GM23338 (cell line): ENCODE results near the gene SYK. TPM values are rescaled to one million over a fixed set of nuclear protein-coding genes. Genes with fewer than 3 reads are reported as not detected.

Experiments used
- ATAC-seq: fragments of 200-7000 bp; cut with Tn5 transposase; 3 replicates; pipeline ENCODE4 v1.9.1; 2020
- DNase-seq: peaks from one replicate; pipeline ENCODE4 v3.0.0-alpha.2; 2015; ENCODE audit warnings: low spot score
- H2AFZ ChIP-seq: fragments of 200-600 bp; sonication (generic); 2 replicates; pipeline ENCODE4 v1.8.0; 2016; ENCODE audit warnings: antibody characterized with exemption, mild to moderate bottlenecking, moderate library complexity
- H3F3A ChIP-seq: fragments of 200-600 bp; sonication (generic); replicated peaks from 2 replicates; pipeline ENCODE4 v1.8.0; 2017; ENCODE audit warnings: antibody characterized with exemption, mixed run types, low read depth
- H3K27ac ChIP-seq: fragments of 200-600 bp; sonication (generic); 2 replicates; pipeline ENCODE4 v1.6.1; 2016; ENCODE audit warnings: low read depth
- H3K27me3 ChIP-seq: fragments of 200-600 bp; sonication (generic); 2 replicates; pipeline ENCODE4 v1.8.0; 2016; ENCODE audit warnings: mild to moderate bottlenecking, mixed run types, moderate library complexity; ENCODE audit not compliant: insufficient read depth
- H3K36me3 ChIP-seq: fragments of 200-600 bp; sonication (generic); 2 replicates; pipeline ENCODE4 v1.8.0; 2016; ENCODE audit warnings: mild to moderate bottlenecking; ENCODE audit not compliant: insufficient read depth
- H3K4me1 ChIP-seq: fragments of 200-600 bp; sonication (generic); 2 replicates; pipeline ENCODE4 v1.8.0; 2016; ENCODE audit warnings: mild to moderate bottlenecking, moderate library complexity; ENCODE audit not compliant: insufficient read depth
- H3K4me2 ChIP-seq: fragments of 200-600 bp; sonication (generic); 2 replicates; pipeline ENCODE4 v1.7.1; 2017; ENCODE audit warnings: mixed run types
- H3K4me3 ChIP-seq: fragments of 200-600 bp; sonication (generic); 2 replicates; pipeline ENCODE4 v1.6.1; 2016; ENCODE audit warnings: mixed run types
- H3K79me2 ChIP-seq: fragments of 200-600 bp; sonication (generic); replicated peaks from 2 replicates; pipeline ENCODE4 v1.8.0; 2017; ENCODE audit warnings: mild to moderate bottlenecking; ENCODE audit not compliant: insufficient read depth
- H3K9me2 ChIP-seq: fragments of 200-600 bp; sonication (generic); 2 replicates; pipeline ENCODE4 v1.8.0; 2017; ENCODE audit not compliant: insufficient read depth
- H4K20me1 ChIP-seq: fragments of 200-600 bp; sonication (generic); replicated peaks from 2 replicates; pipeline ENCODE4 v1.8.0; 2017; ENCODE audit warnings: mild to moderate bottlenecking; ENCODE audit not compliant: insufficient read depth
- H3K27ac Mint-ChIP-seq: 2 replicates; pipeline ENCODE4 v1.8.0; 2020; ENCODE audit warnings: inconsistent platforms, mild to moderate bottlenecking, moderate library complexity, mixed read lengths
- H3K27me3 Mint-ChIP-seq: 3 replicates; pipeline ENCODE4 v1.8.0; 2022; ENCODE audit warnings: low read depth, mild to moderate bottlenecking, moderate library complexity, mixed read lengths, inconsistent platforms; ENCODE audit not compliant: insufficient read depth, poor library complexity
- H3K36me3 Mint-ChIP-seq: 3 replicates; pipeline ENCODE4 v1.8.0; 2021; ENCODE audit warnings: low read depth, mild to moderate bottlenecking, inconsistent platforms, moderate library complexity, mixed read lengths
- H3K4me1 Mint-ChIP-seq: 3 replicates; pipeline ENCODE4 v1.8.0; 2020; ENCODE audit warnings: mild to moderate bottlenecking, inconsistent platforms, mixed read lengths
- H3K4me3 Mint-ChIP-seq: 3 replicates; pipeline ENCODE4 v1.8.0; 2021; ENCODE audit warnings: moderate library complexity, mild to moderate bottlenecking, inconsistent platforms, mixed read lengths
- H3K9me3 Mint-ChIP-seq: 3 replicates; pipeline ENCODE4 v1.8.0; 2020; ENCODE audit warnings: moderate library complexity, mild to moderate bottlenecking, inconsistent platforms, mixed read lengths
- CREB1 ChIP-seq: fragments of 250-450 bp; sonication (Bioruptor Pico); IDR thresholded peaks from 2 replicates; pipeline ENCODE4 v1.5.0; 2020; ENCODE audit warnings: low read depth, mild to moderate bottlenecking, moderate library complexity
- EZH2 ChIP-seq: fragments of 200-600 bp; sonication (generic); IDR thresholded peaks from one replicate; pipeline ENCODE4 v1.8.0; 2017; ENCODE audit warnings: antibody characterized with exemption, mild to moderate bottlenecking, low read depth; ENCODE audit not compliant: unreplicated experiment
- EZH2phosphoT487 ChIP-seq: fragments of 200-600 bp; sonication (generic); IDR thresholded peaks from one replicate; pipeline ENCODE4 v1.8.1; 2018; ENCODE audit warnings: antibody characterized with exemption; ENCODE audit not compliant: unreplicated experiment
- JUNB ChIP-seq: IDR thresholded peaks from one replicate; pipeline ENCODE4 v1.6.1; 2016; ENCODE audit warnings: antibody characterized with exemption; ENCODE audit not compliant: unreplicated experiment
- NANOG ChIP-seq: IDR thresholded peaks from 2 replicates; pipeline ENCODE4 v1.6.1; 2016; ENCODE audit warnings: antibody characterized with exemption, borderline replicate concordance
- POLR2AphosphoS5 ChIP-seq: IDR thresholded peaks from 2 replicates; pipeline ENCODE4 v1.6.1; 2016; ENCODE audit warnings: antibody characterized with exemption, low read depth
- STAT1 ChIP-seq: IDR thresholded peaks from one replicate; pipeline ENCODE4 v1.6.1; 2016; ENCODE audit warnings: antibody characterized with exemption; ENCODE audit not compliant: unreplicated experiment
- ZNF114 ChIP-seq: fragments of 250-450 bp; sonication (Bioruptor Pico); IDR thresholded peaks from 2 replicates; pipeline ENCODE4 v1.5.0; 2020; ENCODE audit warnings: mild to moderate bottlenecking, moderate library complexity
- ZNF331 ChIP-seq: fragments of 250-450 bp; sonication (Bioruptor Pico); IDR thresholded peaks from 2 replicates; pipeline ENCODE4 v1.5.0; 2020; ENCODE audit warnings: low read depth, mild to moderate bottlenecking, moderate library complexity
- polyA plus RNA-seq: library from polyadenylated mRNA; unstranded; fragments of >200 nt; fragmentation: Nextera tagmentation; extraction: Ambion mirVana; gene quantifications from 2 replicates; pipeline ENCODE4 v1.2.1, GENCODE V29; 2016
- total RNA-seq: library from RNA; depleted of rRNA; stranded (reverse); fragments of >200 nt; shearing (Covaris generic); gene quantifications from 2 replicates; pipeline ENCODE4 v1.2.3, GENCODE V29; 2014
- TF ChIP-seq, protein P1 (sequence below), 2 experiments: fragments of 200-600 bp in 1 of 2; sonication (generic) in 1 of 2; conservative IDR thresholded peaks; 2 replicates each; pipeline versions ENCODE4 v1.5.1 to v1.6.1; 2016 to 2017; ENCODE audit warnings: antibody characterized with exemption in 2 of 2, low read depth in 2 of 2, mild to moderate bottlenecking in 2 of 2, moderate library complexity in 1 of 2
- TF ChIP-seq, protein P2 (sequence below): fragments of 250-450 bp; sonication (Bioruptor Pico); IDR thresholded peaks from 2 replicates; pipeline ENCODE4 v1.5.0; 2020; ENCODE audit warnings: mild to moderate bottlenecking, moderate library complexity
- TF ChIP-seq, protein P3 (sequence below): IDR thresholded peaks from 2 replicates; pipeline ENCODE4 v1.6.1; 2016; ENCODE audit warnings: antibody characterized with exemption
- TF ChIP-seq, protein P4 (sequence below): IDR thresholded peaks from one replicate; pipeline ENCODE4 v1.6.1; 2018; ENCODE audit warnings: antibody characterized with exemption; ENCODE audit not compliant: unreplicated experiment

Gene SYK
- total and polyA plus RNA-seq, 2 experiments from 2014 or later = 1.5 to 5.8 TPM

DNA sequence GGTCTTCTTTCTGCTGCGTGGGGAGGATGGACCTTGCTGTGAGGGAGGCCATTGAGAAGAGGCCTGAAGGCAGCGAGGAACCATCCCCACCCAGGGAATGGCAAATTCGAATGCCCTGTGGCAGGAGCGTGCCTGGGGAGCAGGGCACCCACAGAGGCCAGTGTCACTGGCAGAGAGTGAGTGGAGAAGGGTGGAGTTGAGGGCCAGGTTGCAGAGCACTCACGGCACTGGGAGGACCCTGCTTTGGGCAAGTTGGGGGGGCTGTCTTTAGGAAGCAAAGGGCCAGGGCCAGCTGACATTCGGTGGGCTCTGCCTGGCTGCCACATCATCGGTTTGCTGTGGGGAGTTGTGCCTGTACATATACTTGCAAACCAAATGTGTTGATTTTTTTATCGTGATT, 47.2 kb downstream of the SYK start:
- Histone ChIP-seq H3F3A (no peaks in the 10 kb centered on the region), H3K9me2 (no peaks in the 10 kb centered on the region), H3K4me1 (no peaks in the 10 kb centered on the region), H3K4me3 (no peak overlapping the region), H3K4me2 (no peak overlapping the region), H2AFZ (no peak overlapping the region), H3K27ac (no peak overlapping the region), H3K27me3 (no peaks in the 10 kb centered on the region), H3K79me2 (no peaks in the 10 kb centered on the region), H3K36me3 (no peaks in the 10 kb centered on the region), H4K20me1 (no peaks in the 10 kb centered on the region)
- no peak overlapping the region for H3K4me3 Mint-ChIP-seq
- TF ChIP-seq JUNB = no peak
- no peak for TF ChIP-seq ZNF114
- no peak for TF ChIP-seq EZH2phosphoT487
- no peak for TF ChIP-seq EZH2
- TF ChIP-seq, protein P1, sequence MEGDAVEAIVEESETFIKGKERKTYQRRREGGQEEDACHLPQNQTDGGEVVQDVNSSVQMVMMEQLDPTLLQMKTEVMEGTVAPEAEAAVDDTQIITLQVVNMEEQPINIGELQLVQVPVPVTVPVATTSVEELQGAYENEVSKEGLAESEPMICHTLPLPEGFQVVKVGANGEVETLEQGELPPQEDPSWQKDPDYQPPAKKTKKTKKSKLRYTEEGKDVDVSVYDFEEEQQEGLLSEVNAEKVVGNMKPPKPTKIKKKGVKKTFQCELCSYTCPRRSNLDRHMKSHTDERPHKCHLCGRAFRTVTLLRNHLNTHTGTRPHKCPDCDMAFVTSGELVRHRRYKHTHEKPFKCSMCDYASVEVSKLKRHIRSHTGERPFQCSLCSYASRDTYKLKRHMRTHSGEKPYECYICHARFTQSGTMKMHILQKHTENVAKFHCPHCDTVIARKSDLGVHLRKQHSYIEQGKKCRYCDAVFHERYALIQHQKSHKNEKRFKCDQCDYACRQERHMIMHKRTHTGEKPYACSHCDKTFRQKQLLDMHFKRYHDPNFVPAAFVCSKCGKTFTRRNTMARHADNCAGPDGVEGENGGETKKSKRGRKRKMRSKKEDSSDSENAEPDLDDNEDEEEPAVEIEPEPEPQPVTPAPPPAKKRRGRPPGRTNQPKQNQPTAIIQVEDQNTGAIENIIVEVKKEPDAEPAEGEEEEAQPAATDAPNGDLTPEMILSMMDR (conservative IDR thresholded peaks at IDR 0.05; ENCODE audit: low read depth in 2 of 2) = no peak
- no peak for TF ChIP-seq POLR2AphosphoS5
- TF ChIP-seq, protein P2, sequence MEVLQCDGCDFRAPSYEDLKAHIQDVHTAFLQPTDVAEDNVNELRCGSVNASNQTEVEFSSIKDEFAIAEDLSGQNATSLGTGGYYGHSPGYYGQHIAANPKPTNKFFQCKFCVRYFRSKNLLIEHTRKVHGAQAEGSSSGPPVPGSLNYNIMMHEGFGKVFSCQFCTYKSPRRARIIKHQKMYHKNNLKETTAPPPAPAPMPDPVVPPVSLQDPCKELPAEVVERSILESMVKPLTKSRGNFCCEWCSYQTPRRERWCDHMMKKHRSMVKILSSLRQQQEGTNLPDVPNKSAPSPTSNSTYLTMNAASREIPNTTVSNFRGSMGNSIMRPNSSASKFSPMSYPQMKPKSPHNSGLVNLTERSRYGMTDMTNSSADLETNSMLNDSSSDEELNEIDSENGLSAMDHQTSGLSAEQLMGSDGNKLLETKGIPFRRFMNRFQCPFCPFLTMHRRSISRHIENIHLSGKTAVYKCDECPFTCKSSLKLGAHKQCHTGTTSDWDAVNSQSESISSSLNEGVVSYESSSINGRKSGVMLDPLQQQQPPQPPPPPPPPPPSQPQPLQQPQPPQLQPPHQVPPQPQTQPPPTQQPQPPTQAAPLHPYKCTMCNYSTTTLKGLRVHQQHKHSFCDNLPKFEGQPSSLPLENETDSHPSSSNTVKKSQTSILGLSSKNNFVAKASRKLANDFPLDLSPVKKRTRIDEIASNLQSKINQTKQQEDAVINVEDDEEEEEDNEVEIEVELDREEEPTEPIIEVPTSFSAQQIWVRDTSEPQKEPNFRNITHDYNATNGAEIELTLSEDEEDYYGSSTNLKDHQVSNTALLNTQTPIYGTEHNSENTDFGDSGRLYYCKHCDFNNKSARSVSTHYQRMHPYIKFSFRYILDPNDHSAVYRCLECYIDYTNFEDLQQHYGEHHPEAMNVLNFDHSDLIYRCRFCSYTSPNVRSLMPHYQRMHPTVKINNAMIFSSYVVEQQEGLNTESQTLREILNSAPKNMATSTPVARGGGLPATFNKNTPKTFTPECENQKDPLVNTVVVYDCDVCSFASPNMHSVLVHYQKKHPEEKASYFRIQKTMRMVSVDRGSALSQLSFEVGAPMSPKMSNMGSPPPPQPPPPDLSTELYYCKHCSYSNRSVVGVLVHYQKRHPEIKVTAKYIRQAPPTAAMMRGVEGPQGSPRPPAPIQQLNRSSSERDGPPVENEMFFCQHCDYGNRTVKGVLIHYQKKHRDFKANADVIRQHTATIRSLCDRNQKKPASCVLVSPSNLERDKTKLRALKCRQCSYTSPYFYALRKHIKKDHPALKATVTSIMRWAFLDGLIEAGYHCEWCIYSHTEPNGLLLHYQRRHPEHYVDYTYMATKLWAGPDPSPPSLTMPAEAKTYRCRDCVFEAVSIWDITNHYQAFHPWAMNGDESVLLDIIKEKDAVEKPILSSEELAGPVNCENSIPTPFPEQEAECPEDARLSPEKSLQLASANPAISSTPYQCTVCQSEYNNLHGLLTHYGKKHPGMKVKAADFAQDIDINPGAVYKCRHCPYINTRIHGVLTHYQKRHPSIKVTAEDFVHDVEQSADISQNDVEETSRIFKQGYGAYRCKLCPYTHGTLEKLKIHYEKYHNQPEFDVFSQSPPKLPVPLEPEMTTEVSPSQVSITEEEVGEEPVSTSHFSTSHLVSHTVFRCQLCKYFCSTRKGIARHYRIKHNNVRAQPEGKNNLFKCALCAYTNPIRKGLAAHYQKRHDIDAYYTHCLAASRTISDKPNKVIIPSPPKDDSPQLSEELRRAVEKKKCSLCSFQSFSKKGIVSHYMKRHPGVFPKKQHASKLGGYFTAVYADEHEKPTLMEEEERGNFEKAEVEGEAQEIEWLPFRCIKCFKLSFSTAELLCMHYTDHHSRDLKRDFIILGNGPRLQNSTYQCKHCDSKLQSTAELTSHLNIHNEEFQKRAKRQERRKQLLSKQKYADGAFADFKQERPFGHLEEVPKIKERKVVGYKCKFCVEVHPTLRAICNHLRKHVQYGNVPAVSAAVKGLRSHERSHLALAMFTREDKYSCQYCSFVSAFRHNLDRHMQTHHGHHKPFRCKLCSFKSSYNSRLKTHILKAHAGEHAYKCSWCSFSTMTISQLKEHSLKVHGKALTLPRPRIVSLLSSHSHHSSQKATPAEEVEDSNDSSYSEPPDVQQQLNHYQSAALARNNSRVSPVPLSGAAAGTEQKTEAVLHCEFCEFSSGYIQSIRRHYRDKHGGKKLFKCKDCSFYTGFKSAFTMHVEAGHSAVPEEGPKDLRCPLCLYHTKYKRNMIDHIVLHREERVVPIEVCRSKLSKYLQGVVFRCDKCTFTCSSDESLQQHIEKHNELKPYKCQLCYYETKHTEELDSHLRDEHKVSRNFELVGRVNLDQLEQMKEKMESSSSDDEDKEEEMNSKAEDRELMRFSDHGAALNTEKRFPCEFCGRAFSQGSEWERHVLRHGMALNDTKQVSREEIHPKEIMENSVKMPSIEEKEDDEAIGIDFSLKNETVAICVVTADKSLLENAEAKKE (CRISPR knock-in tag) = no peak
- no peak for TF ChIP-seq CREB1 (CRISPR knock-in tag)
- no peak for TF ChIP-seq NANOG
- TF ChIP-seq, protein P3, sequence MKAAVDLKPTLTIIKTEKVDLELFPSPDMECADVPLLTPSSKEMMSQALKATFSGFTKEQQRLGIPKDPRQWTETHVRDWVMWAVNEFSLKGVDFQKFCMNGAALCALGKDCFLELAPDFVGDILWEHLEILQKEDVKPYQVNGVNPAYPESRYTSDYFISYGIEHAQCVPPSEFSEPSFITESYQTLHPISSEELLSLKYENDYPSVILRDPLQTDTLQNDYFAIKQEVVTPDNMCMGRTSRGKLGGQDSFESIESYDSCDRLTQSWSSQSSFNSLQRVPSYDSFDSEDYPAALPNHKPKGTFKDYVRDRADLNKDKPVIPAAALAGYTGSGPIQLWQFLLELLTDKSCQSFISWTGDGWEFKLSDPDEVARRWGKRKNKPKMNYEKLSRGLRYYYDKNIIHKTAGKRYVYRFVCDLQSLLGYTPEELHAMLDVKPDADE = no peak
- TF ChIP-seq ZNF331 = no peak
- TF ChIP-seq, protein P4, sequence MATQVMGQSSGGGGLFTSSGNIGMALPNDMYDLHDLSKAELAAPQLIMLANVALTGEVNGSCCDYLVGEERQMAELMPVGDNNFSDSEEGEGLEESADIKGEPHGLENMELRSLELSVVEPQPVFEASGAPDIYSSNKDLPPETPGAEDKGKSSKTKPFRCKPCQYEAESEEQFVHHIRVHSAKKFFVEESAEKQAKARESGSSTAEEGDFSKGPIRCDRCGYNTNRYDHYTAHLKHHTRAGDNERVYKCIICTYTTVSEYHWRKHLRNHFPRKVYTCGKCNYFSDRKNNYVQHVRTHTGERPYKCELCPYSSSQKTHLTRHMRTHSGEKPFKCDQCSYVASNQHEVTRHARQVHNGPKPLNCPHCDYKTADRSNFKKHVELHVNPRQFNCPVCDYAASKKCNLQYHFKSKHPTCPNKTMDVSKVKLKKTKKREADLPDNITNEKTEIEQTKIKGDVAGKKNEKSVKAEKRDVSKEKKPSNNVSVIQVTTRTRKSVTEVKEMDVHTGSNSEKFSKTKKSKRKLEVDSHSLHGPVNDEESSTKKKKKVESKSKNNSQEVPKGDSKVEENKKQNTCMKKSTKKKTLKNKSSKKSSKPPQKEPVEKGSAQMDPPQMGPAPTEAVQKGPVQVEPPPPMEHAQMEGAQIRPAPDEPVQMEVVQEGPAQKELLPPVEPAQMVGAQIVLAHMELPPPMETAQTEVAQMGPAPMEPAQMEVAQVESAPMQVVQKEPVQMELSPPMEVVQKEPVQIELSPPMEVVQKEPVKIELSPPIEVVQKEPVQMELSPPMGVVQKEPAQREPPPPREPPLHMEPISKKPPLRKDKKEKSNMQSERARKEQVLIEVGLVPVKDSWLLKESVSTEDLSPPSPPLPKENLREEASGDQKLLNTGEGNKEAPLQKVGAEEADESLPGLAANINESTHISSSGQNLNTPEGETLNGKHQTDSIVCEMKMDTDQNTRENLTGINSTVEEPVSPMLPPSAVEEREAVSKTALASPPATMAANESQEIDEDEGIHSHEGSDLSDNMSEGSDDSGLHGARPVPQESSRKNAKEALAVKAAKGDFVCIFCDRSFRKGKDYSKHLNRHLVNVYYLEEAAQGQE = no peak
- TF ChIP-seq STAT1 = no peak
- H3K27ac Mint-ChIP-seq = no peak overlapping the region
- no peaks in the 10 kb centered on the region for H3K4me1 Mint-ChIP-seq
- DNase-seq = no peak
- no peak for ATAC-seq
- H3K27me3 Mint-ChIP-seq = peaks cover 6% of the 10 kb centered on the region
- H3K36me3 Mint-ChIP-seq = no peaks in the 10 kb centered on the region
- no peaks in the 10 kb centered on the region for H3K9me3 Mint-ChIP-seq
